GM18870 (cell line): Measurements from ENCODE around the gene APOA5.
"Not testable (repeated sequence)": the region's sequence is repeated elsewhere in the genome, so short reads cannot be mapped to it uniquely, and the experiment has no call there.

Experiments
- ATAC-seq: cut with Tn5 transposase; IDR thresholded peaks from one replicate; pipeline ENCODE4 v1.9.1; 2021; ENCODE audit warnings: moderate library complexity; ENCODE audit not compliant: unreplicated experiment

APOA5 gene, protein sequence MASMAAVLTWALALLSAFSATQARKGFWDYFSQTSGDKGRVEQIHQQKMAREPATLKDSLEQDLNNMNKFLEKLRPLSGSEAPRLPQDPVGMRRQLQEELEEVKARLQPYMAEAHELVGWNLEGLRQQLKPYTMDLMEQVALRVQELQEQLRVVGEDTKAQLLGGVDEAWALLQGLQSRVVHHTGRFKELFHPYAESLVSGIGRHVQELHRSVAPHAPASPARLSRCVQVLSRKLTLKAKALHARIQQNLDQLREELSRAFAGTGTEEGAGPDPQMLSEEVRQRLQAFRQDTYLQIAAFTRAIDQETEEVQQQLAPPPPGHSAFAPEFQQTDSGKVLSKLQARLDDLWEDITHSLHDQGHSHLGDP

DNA sequence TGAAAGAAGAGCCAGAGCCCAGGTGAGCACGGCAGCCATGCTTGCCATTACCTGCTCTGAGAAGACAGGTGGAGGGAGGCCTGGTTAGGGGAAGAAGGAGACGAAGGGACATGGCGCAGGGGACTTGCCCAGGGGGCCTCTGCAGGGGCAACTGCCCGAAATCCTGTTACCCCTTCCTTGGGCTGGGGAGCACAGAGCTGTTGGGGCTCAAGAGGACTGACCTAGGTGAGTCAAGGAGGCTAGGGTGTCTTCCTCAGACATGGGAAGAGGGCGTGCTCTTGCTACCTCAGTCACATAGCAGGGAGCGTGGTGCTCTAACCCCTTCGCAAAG is at the start of gene APOA5:
Gene APOA5 (minus strand): TSS at position 67 of the 331 bp plus-strand sequence. CDS start 19 bp downstream, at position 48.
- no peak for ATAC-seq

DNA sequence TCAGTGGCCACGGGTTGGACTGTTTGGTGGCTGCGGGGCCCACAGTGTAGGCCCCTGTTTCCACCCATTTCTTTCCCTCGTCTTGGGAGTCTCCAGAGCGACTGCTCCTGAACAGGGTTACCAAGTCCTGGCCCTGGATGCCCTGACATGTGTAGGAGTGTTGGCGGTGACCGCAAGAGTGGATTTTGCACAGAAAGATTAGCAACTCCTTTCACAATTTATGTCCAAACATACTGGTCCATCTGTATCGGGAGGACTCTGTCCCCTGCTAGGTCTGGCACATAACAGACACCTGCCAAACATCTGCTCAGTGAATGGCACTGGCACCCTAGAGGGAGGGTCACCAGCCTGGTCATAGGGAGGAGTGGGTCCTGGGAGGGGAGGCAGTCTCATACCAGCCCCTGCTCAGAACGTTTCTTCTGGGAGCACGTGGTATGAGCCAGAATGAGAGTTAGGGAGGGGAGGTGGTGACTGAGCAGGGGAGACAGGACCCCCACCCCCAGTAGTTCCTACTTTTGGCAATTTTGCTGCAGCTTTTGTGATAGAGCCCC is 49.1 kb upstream of the APOA5 start:
- ATAC-seq, result no peak

DNA sequence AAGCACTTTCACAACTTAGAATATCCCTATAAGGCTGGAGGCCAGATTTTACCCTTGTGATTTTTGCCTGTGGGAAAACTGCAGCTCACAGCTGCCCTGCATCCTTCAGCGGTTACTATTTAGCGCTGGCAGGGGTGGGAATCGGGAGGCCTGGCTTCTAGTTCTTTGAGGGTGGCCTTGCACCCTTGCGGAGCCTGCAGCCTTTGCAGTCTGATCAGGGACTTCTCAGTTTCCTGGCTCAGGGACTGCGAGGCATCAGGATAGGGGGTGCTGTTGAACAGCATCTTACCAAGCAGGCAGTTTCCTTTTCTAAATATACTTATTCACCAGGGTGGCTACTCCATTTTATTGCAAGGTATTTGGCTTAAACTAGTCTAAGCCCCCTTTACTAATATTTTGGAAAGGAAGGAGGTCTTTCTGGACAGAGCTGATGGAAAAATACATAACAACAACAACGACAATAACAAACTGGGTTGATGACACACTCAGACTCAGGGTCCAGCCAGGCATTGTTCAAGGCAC is 48.6 kb upstream of the APOA5 start:
- no peak for ATAC-seq

DNA sequence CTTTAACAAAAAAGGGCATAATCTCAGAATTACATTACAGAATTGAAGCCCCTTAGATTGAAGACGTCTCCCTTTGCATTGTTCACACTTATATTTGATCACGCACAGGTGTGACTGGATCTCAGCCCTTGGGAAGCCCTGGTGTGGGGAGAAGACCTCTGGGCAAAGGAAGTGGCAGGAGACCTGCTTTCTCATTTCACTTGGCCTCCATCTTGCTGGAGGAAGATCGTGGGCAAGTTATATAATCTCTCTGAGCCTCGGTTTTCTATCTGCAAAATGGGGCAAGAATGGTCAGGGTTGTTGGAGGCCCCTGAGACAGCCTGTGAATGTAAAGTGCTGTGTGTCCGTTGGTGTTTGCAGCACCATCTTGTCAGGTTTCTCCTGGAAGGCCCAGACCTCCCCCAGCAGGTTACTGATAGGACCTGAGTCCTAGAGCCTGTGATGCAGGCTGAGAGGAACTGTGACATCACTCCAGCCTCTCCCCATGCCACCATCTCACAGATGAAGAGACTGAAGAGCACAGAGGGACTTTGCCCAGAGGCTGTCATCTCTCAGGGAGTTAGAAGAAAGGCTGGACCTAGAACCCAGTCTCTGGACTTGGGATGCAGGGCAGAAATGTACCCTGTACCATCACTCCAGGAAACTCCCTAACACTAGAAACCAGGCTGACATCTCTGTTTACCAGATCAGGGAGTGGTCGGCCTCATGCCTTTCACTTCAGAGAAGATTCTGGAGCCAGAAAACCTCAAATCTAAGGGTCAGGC is 46.8 kb upstream of the APOA5 start:
- no peak for ATAC-seq

DNA sequence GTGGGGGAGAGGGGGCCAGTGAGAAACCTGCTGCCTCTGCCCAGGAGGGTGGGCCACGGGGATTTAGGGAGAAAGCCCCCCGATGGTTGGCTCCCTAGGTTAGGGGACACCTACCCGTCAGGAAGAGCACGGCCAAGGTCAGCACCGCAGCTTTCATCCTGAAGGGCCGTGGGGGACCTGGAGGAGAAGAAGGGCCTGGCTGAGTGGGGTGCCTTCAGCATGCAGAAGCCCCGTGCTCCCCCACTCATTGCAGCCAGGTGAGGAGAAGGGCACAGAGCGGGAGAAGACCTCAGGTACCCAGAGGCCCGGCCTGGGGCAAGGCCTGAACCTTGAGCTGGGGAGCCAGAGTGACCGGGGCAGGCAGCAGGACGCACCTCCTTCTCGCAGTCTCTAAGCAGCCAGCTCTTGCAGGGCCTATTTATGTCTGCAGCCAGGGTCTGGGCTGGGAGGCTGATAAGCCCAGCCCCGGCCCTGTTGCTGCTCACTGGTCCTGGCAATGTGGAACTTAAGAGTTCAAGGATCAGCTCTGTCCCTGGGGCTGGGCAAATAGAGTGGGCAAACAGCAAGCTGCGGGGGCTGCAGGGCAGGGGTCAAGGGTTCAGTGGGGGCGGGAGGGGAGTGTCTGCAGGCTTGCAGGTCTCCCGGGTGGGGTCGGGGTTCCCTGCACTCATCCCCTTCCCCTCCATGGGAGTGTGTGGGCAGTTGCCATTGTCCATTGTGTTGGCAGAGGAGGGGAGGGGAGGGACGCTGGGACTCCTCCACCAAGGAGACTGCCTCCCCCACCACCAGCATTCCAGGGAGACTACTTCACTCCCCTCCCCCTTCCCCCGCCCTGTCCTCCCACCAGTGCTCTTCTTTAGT is 45.8 kb upstream of the APOA5 start, which contains the start of gene APOA1:
Gene APOA1 (minus strand): TSS at position 392 of the 861 bp plus-strand sequence. CDS start 235 bp downstream, at position 157.
- ATAC-seq, result no peak

DNA sequence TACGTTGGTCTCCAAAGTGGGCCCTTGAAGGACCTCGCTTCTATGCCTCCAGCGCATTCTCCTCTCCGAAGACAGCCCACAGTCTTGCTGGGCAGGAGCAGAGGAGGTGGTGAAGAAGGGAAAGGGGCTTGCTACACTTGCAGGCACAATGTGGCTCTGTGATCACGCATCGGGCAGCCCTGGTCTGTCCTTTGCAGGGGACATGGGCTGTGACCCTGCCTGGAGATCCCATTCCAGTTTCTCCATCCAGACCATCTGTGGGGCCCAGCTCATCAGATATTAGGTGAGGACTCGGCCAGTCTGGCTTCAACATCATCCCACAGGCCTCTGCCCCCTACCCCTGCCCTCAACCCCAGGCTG is 44.9 kb upstream of the APOA5 start:
- ATAC-seq, result no peak

DNA sequence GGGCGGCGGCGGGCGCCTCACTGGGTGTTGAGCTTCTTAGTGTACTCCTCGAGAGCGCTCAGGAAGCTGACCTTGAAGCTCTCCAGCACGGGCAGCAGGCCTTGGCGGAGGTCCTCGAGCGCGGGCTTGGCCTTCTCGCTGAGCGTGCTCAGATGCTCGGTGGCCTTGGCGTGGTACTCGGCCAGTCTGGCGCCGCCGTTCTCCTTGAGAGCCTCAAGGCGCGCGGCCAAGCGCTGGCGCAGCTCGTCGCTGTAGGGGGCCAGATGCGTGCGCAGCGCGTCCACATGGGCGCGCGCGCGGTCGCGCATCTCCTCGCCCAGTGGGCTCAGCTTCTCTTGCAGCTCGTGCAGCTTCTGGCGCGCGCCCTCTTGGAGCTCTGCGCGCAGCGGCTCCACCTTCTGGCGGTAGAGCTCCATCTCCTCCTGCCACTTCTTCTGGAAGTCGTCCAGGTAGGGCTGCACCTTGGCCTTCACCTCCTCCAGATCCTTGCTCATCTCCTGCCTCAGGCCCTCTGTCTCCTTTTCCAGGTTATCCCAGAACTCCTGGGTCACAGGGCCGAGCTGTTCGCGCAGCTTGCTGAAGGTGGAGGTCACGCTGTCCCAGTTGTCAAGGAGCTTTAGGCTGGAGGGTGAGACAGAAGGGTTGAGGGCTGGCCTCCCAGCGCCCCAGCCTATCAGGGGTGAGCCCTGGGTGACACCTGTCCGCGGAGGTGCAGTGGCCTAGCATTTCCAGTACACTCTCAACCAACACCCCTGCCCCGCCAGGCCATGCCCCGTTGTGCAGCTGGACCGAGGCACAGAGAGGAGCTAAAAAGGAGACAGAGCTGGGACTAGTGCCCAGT is 44.3 kb upstream of the APOA5 start:
- ATAC-seq, result no peak

DNA sequence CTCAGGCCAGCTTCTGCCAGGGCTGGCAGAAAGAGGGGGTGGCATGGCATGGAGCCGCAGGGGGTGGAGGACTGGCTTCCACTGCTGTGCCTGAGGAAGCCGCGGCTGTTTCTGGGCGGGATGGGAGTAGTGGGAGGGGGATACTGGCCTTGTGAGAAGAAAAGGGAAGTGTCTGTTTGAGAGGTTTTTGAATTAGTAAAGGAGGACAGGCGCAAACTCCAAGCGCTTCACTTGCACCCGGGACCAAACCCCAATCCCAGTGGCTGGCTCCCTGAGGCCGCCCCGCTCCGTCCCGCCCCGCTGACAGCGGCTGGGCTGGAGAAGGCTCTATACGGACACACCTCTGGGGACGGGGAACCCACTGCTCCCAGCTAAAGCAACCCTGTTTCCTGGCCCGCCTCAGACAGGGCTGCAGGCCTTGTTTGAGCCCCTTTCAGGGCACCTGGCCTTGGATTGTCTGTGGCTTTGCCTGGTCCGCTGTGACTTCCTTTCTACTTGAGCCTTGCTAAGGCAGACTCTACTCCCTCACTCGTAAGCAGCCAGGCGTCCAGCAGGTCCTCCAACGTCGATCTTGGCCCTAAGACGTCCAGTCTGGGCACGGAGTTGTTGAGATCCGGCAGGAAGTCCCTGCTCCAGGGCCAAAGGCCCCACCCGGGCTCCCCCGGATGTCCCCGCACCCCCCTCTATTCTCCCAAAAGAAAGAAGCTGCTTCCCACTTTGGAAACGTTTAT is 43.5 kb upstream of the APOA5 start:
- ATAC-seq, result no peak

DNA sequence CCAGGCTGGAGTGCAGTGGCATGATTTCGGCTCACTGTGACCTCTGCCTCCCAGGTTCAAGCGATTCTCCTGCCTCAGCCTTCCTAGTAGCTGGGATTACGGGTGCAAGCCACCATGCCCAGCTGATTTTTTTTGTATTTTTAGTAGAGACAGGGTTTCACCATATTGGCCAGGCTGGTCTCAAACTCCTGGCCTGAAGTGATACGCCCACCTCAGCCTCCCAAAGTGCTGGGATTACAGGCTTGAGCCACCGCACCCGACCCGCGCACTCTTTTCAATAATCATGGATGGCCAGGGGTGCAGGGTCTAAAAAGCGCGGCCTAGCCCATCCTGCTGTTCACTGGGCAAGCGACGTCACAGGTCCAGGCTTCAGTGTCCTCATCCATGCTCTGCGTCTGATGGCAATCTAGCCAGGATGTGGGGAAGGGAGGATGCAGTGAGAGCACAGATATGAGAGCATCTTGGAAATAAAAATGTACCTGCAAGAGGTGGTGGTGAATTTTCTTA is 42.9 kb upstream of the APOA5 start:
- not testable (repeated sequence) for ATAC-seq

DNA sequence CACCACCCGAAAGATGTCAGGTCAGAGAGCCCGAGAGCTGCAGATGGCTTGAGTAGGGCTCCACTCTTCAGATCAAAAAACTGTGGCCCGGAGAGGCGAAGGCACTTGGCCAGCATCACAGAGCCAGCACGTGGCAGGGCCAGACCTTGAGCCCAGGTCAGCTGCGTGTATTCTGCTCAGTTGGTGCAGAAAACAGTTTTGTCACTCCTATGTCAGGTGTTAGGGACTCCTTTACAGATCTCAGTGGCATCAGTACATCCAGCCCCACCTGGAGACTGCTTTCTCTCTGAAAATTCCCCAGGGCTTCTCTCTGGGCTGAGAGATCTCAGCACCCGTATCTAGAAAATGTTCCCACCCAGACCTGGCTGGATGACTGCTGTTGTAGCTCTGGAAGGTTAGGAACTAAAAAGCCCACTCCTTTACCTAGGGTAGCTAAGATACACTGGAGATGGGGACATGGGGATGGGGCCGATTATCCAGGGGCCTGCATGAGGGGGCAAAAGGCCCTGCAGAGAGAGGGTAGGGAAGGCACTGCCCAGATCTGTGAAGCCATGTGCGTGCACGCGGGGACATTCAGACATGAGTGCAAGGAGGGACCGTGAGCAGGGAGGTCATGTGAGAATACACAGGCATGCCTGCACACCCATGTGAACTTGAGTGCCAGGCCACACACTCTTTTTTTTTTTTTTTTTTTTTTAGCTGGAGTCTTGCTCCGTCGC is 42.3 kb upstream of the APOA5 start:
- no peak for ATAC-seq

DNA sequence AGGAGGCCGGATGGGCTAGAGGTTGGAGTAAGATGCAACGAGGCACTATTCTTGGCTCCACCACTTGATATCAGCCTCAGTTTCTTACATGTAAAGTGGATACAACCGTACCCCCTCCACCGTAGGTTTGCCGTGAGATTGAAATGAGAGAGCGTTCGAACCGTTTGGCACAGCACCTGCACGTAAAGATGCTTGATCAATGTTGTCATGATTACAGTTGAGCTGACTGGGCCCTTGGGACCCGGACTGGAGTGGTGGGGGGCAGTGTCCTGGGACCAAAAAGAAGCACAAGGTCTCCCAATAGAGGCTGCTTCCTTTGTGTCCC is 41.8 kb upstream of the APOA5 start:
- ATAC-seq, result no peak

DNA sequence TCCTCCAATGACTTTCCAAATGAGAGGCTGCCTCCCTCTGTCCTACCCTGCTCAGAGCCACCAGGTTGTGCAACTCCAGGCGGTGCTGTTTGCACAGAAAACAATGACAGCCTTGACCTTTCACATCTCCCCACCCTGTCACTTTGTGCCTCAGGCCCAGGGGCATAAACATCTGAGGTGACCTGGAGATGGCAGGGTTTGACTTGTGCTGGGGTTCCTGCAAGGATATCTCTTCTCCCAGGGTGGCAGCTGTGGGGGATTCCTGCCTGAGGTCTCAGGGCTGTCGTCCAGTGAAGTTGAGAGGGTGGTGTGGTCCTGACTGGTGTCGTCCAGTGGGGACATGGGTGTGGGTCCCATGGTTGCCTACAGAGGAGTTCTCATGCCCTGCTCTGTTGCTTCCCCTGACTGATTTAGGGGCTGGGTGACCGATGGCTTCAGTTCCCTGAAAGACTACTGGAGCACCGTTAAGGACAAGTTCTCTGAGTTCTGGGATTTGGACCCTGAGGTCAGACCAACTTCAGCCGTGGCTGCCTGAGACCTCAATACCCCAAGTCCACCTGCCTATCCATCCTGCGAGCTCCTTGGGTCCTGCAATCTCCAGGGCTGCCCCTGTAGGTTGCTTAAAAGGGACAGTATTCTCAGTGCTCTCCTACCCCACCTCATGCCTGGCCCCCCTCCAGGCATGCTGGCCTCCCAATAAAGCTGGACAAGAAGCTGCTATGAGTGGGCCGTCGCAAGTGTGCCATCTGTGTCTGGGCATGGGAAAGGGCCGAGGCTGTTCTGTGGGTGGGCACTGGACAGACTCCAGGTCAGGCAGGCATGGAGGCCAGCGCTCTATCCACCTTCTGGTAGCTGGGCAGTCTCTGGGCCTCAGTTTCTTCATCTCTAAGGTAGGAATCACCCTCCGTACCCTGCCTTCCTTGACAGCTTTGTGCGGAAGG is 40.9 kb upstream of the APOA5 start:
- no peak for ATAC-seq

DNA sequence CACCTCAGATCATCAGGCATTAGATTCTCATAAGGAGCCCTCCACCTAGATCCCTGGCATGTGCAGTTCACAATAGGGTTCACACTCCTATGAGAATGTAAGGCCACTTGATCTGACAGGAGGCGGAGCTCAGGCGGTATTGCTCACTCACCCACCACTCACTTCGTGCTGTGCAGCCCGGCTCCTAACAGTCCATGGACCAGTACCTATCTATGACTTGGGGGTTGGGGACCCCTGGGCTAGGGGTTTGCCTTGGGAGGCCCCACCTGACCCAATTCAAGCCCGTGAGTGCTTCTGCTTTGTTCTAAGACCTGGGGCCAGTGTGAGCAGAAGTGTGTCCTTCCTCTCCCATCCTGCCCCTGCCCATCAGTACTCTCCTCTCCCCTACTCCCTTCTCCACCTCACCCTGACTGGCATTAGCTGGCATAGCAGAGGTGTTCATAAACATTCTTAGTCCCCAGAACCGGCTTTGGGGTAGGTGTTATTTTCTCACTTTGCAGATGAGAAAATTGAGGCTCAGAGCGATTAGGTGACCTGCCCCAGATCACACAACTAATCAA is 40.2 kb upstream of the APOA5 start:
- no peak for ATAC-seq

DNA sequence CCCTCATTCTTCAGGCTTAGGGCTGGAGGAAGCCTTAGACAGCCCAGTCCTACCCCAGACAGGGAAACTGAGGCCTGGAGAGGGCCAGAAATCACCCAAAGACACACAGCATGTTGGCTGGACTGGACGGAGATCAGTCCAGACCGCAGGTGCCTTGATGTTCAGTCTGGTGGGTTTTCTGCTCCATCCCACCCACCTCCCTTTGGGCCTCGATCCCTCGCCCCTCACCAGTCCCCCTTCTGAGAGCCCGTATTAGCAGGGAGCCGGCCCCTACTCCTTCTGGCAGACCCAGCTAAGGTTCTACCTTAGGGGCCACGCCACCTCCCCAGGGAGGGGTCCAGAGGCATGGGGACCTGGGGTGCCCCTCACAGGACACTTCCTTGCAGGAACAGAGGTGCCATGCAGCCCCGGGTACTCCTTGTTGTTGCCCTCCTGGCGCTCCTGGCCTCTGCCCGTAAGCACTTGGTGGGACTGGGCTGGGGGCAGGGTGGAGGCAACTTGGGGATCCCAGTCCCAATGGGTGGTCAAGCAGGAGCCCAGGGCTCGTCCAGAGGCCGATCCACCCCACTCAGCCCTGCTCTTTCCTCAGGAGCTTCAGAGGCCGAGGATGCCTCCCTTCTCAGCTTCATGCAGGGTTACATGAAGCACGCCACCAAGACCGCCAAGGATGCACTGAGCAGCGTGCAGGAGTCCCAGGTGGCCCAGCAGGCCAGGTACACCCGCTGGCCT is 38.7 kb upstream of the APOA5 start:
- no peak for ATAC-seq

DNA sequence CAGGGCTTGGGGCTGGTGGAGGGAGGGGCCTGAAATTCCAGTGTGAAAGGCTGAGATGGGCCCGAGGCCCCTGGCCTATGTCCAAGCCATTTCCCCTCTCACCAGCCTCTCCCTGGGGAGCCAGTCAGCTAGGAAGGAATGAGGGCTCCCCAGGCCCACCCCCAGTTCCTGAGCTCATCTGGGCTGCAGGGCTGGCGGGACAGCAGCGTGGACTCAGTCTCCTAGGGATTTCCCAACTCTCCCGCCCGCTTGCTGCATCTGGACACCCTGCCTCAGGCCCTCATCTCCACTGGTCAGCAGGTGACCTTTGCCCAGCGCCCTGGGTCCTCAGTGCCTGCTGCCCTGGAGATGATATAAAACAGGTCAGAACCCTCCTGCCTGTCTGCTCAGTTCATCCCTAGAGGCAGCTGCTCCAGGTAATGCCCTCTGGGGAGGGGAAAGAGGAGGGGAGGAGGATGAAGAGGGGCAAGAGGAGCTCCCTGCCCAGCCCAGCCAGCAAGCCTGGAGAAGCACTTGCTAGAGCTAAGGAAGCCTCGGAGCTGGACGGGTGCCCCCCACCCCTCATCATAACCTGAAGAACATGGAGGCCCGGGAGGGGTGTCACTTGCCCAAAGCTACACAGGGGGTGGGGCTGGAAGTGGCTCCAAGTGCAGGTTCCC is 38.0 kb upstream of the APOA5 start, which contains the start of gene APOC3:
Gene APOC3 (plus strand): TSS at position 383 of the 659 bp plus-strand sequence. CDS start 676 bp downstream, outside the sequence.
- ATAC-seq, result no peak
